ENCODE measurements around the gene PDE1A.

- TF ChIP-seq CTCF (IDR thresholded peaks at IDR 0.05; ENCODE audit: low read depth, low read length, poor library complexity, severe bottlenecking) (no peak), EZH2phosphoT487 (IDR thresholded peaks at IDR 0.05; ENCODE audit: borderline replicate concordance, low read length) (no peak)
Measured at GRCh38 chr2:182298456-182298855, 128.4 kb downstream of the PDE1A start.

Measured in DOHH2 (cell line).